H9 (cell line): ENCODE results near the gene TRIM67. TPM values are rescaled to one million over a fixed set of nuclear protein-coding genes. Genes with fewer than 3 reads are reported as not detected.

ENCODE experiments used
- DNase-seq: peaks from one replicate; pipeline ENCODE4 v3.0.0-alpha.2; 2017
- H2AFZ ChIP-seq: one replicate; pipeline ENCODE4 v1.6.1; 2013; ENCODE audit warnings: mild to moderate bottlenecking, low read length, control low read depth, moderate library complexity
- H2AK5ac ChIP-seq: 2 replicates; pipeline ENCODE4 v1.6.1; 2013; ENCODE audit warnings: low read length, control low read depth, mixed read lengths; ENCODE audit not compliant: insufficient read length
- H2BK120ac ChIP-seq: one replicate; pipeline ENCODE4 v1.6.1; 2013; ENCODE audit warnings: low read depth, mild to moderate bottlenecking, low read length, control low read depth, inconsistent platforms; ENCODE audit not compliant: poor library complexity, severe bottlenecking
- H2BK12ac ChIP-seq: 2 replicates; pipeline ENCODE4 v1.6.1; 2013; ENCODE audit warnings: low read length, control low read depth, mixed read lengths, low read depth; ENCODE audit not compliant: insufficient read length
- H2BK15ac ChIP-seq: 2 replicates; pipeline ENCODE4 v1.6.1; 2013; ENCODE audit warnings: low read depth, low read length, control low read depth
- H2BK20ac ChIP-seq: one replicate; pipeline ENCODE4 v1.6.1; 2013; ENCODE audit warnings: low read depth, mild to moderate bottlenecking, low read length, control low read depth, inconsistent platforms; ENCODE audit not compliant: poor library complexity, severe bottlenecking
- H2BK5ac ChIP-seq: 2 replicates; pipeline ENCODE4 v1.6.1; 2013; ENCODE audit warnings: low read length, control low read depth, mixed read lengths; ENCODE audit not compliant: insufficient read length
- H3K14ac ChIP-seq: 2 replicates; pipeline ENCODE4 v1.6.1; 2013; ENCODE audit warnings: low read length, control low read depth; ENCODE audit not compliant: insufficient read depth
- H3K18ac ChIP-seq: 2 replicates; pipeline ENCODE4 v1.6.1; 2013; ENCODE audit warnings: low read depth, mild to moderate bottlenecking, mixed read lengths, low read length, control low read depth; ENCODE audit not compliant: insufficient read length
- H3K23ac ChIP-seq: 2 replicates; pipeline ENCODE4 v1.6.1; 2013; ENCODE audit warnings: low read length, control low read depth, mixed read lengths, low read depth; ENCODE audit not compliant: insufficient read length
- H3K23me2 ChIP-seq: 2 replicates; pipeline ENCODE4 v1.6.1; 2013; ENCODE audit warnings: low read depth, mild to moderate bottlenecking, mixed read lengths, low read length, control low read depth; ENCODE audit not compliant: insufficient read length, poor library complexity, severe bottlenecking
- H3K27ac ChIP-seq: 2 replicates; pipeline ENCODE4 v1.5.1; 2013; ENCODE audit warnings: low read length, control low read depth, mixed read lengths, low read depth; ENCODE audit not compliant: insufficient read length
- H3K27me3 ChIP-seq: 2 replicates; pipeline ENCODE4 v1.6.1; 2013; ENCODE audit warnings: low read length, control low read depth, inconsistent platforms; ENCODE audit not compliant: insufficient read depth
- H3K4ac ChIP-seq: 2 replicates; pipeline ENCODE4 v1.6.1; 2013; ENCODE audit warnings: low read depth, mild to moderate bottlenecking, control low read depth, inconsistent platforms, low read length, moderate library complexity
- H3K4me1 ChIP-seq: 2 replicates; pipeline ENCODE4 v1.6.1; 2013; ENCODE audit warnings: low read length, control low read depth, inconsistent platforms; ENCODE audit not compliant: insufficient read depth
- H3K4me2 ChIP-seq: 2 replicates; pipeline ENCODE4 v1.6.1; 2013; ENCODE audit warnings: low read length, control low read depth, mixed read lengths; ENCODE audit not compliant: insufficient read length, insufficient read depth
- H3K56ac ChIP-seq: 2 replicates; pipeline ENCODE4 v1.6.1; 2013; ENCODE audit warnings: low read depth, mild to moderate bottlenecking, mixed read lengths, low read length, control low read depth; ENCODE audit not compliant: insufficient read length
- H3K79me1 ChIP-seq: 2 replicates; pipeline ENCODE4 v1.6.1; 2013; ENCODE audit warnings: low read depth, mild to moderate bottlenecking, moderate library complexity, low read length, control low read depth, inconsistent platforms; ENCODE audit not compliant: insufficient read depth, poor library complexity, severe bottlenecking
- H3K79me2 ChIP-seq: 2 replicates; pipeline ENCODE4 v1.6.1; 2013; ENCODE audit warnings: low read length, control low read depth, inconsistent platforms; ENCODE audit not compliant: insufficient read depth
- H3K9ac ChIP-seq: 2 replicates; pipeline ENCODE4 v1.6.1; 2013; ENCODE audit warnings: low read length, control low read depth, mixed read lengths; ENCODE audit not compliant: insufficient read length; ENCODE audit errors: extremely low read depth
- H3K9me3 ChIP-seq: one replicate; pipeline ENCODE4 v1.6.1; 2013; ENCODE audit warnings: low read depth, low read length, inconsistent platforms; ENCODE audit not compliant: control insufficient read depth
- H3T11ph ChIP-seq: one replicate; pipeline ENCODE4 v1.6.1; 2013; ENCODE audit warnings: mild to moderate bottlenecking, low read length, control low read depth, inconsistent platforms
- H4K20me1 ChIP-seq: one replicate; pipeline ENCODE4 v1.6.1; 2013; ENCODE audit not compliant: control insufficient read depth, insufficient read length, insufficient read depth
- H4K5ac ChIP-seq: 2 replicates; pipeline ENCODE4 v1.6.1; 2013; ENCODE audit warnings: low read depth, mild to moderate bottlenecking, mixed read lengths, low read length, control low read depth; ENCODE audit not compliant: insufficient read length
- H4K8ac ChIP-seq: replicated peaks from 2 replicates; pipeline ENCODE4 v1.6.1; 2013; ENCODE audit warnings: low read length, control low read depth, mixed read lengths, low read depth; ENCODE audit not compliant: insufficient read length
- H4K91ac ChIP-seq: 2 replicates; pipeline ENCODE4 v1.6.1; 2013; ENCODE audit warnings: low read depth, mild to moderate bottlenecking, moderate library complexity, mixed read lengths, low read length, control low read depth; ENCODE audit not compliant: insufficient read length
- H3K27ac Mint-ChIP-seq, 3 experiments: 2 replicates in 2 of 3; 3 replicates in 1 of 3; pipeline ENCODE4 v1.8.0; 2020 to 2021; ENCODE audit warnings: mixed read lengths in 3 of 3, mild to moderate bottlenecking in 1 of 3, moderate library complexity in 1 of 3
- H3K27me3 Mint-ChIP-seq: 2 replicates; pipeline ENCODE4 v1.8.0; 2021; ENCODE audit warnings: low read depth, mild to moderate bottlenecking, moderate library complexity, mixed read lengths
- H3K36me3 Mint-ChIP-seq, 3 experiments: 2 replicates in 2 of 3; 3 replicates in 1 of 3; pipeline ENCODE4 v1.8.0; 2020 to 2021; ENCODE audit warnings: low read depth in 3 of 3, mixed read lengths in 3 of 3; ENCODE audit not compliant: insufficient read depth in 1 of 3
- H3K4me1 Mint-ChIP-seq, 2 experiments: 2 replicates each; pipeline ENCODE4 v1.8.0; 2020; ENCODE audit warnings: mixed read lengths in 2 of 2
- H3K4me3 Mint-ChIP-seq, 2 experiments: 2 replicates in 1 of 2; 3 replicates in 1 of 2; pipeline ENCODE4 v1.8.0; 2020 to 2021; ENCODE audit warnings: mild to moderate bottlenecking in 2 of 2, mixed read lengths in 2 of 2, moderate library complexity in 1 of 2
- H3K9me3 Mint-ChIP-seq, 2 experiments: 2 replicates in 1 of 2; 3 replicates in 1 of 2; pipeline ENCODE4 v1.8.0; 2020; ENCODE audit warnings: mild to moderate bottlenecking in 2 of 2, mixed read lengths in 2 of 2, moderate library complexity in 1 of 2
- WGBS: extraction: QIAGEN DNeasy Blood & Tissue Kit; methylation state at CpG from one replicate; pipeline ENCODE4 v1.1.7; 2013; ENCODE audit warnings: missing lambda C conversion rate, low lambda C conversion rate, mixed read lengths; ENCODE audit not compliant: insufficient read length; ENCODE audit errors: extremely low coverage; 5-methylcytosine and 5-hydroxymethylcytosine counted together
- total RNA-seq: library from RNA; stranded (reverse); gene quantifications from 2 replicates; pipeline ENCODE4 v1.2.1, GENCODE V29; 2021
- TF ChIP-seq, protein P1 (sequence below): fragments of 200-600 bp; sonication (generic); conservative IDR thresholded peaks from 3 replicates; pipeline ENCODE4 v1.8.0; 2021; ENCODE audit warnings: antibody characterized with exemption, mild to moderate bottlenecking

Gene TRIM67
- total RNA-seq, 1 experiment from 2014 or later: not detected

DNA sequence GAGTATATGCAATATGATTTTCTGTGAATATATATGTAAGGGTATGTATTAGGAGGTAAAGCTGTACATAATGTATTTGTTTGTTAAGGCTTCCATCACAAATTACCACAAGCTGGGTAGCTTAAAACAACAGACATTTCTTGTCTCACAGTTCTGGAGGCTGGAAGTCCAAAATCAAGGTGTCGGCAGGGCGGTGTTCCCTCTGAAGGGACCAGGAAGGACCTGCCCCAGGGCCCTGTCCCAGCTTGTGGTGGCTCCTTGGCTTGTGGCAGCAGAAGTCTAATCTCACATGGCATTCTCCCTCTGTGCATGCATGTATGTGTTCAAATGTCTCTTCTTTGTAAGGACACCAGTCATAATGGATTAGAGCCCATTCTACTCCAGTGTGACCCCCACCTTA, 17.1 kb downstream of the TRIM67 start:
- H3K9ac ChIP-seq: no peak overlapping the region
- Mint-ChIP-seq H3K27ac (no peak overlapping the region), H3K4me1 (peaks cover 7 to 27% of the 10 kb centered on the region in 2 experiments)

More for the DNA sequence above, 17.1 kb downstream of the TRIM67 start:
- H2AFZ ChIP-seq: no peak overlapping the region
- WGBS: no CpG with 5 or more reads among the region's 2 CpGs
- no peaks in the 10 kb centered on the region for H3K79me2 ChIP-seq
- no peak overlapping the region for H4K91ac ChIP-seq
- no peak overlapping the region for H3K56ac ChIP-seq
- H3K4ac ChIP-seq: no peak overlapping the region
- no peaks in the 10 kb centered on the region for H3K4me1 ChIP-seq
- no peak overlapping the region for H4K8ac ChIP-seq
- no peak overlapping the region for H2BK120ac ChIP-seq
- H2BK20ac ChIP-seq: no peak overlapping the region
- no peak for DNase-seq
- Mint-ChIP-seq H3K27me3 (peaks cover 93% of the 10 kb centered on the region), H3K36me3 (no peaks in the 10 kb centered on the region), H3K4me3 (no peak overlapping the region), H3K9me3 (peaks cover 5 to 13% of the 10 kb centered on the region in 2 experiments; a peak in 3 of 5 replicates)
- H3K23ac ChIP-seq: no peak overlapping the region
- H3K27me3 ChIP-seq: peaks cover 2% of the 10 kb centered on the region; the same call in 1 of the 2 replicates
- H2AK5ac ChIP-seq: no peak overlapping the region
- H4K20me1 ChIP-seq: no peaks in the 10 kb centered on the region
- H3K9me3 ChIP-seq: no peaks in the 10 kb centered on the region
- no peaks in the 10 kb centered on the region for H3K79me1 ChIP-seq
- no peak overlapping the region for H3K27ac ChIP-seq
- no peaks in the 10 kb centered on the region for H3K23me2 ChIP-seq
- TF ChIP-seq, protein P1, sequence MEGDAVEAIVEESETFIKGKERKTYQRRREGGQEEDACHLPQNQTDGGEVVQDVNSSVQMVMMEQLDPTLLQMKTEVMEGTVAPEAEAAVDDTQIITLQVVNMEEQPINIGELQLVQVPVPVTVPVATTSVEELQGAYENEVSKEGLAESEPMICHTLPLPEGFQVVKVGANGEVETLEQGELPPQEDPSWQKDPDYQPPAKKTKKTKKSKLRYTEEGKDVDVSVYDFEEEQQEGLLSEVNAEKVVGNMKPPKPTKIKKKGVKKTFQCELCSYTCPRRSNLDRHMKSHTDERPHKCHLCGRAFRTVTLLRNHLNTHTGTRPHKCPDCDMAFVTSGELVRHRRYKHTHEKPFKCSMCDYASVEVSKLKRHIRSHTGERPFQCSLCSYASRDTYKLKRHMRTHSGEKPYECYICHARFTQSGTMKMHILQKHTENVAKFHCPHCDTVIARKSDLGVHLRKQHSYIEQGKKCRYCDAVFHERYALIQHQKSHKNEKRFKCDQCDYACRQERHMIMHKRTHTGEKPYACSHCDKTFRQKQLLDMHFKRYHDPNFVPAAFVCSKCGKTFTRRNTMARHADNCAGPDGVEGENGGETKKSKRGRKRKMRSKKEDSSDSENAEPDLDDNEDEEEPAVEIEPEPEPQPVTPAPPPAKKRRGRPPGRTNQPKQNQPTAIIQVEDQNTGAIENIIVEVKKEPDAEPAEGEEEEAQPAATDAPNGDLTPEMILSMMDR: no peak
- H4K5ac ChIP-seq: no peak overlapping the region
- H3K14ac ChIP-seq: no peak overlapping the region
- H3K4me2 ChIP-seq: no peak overlapping the region
- H3T11ph ChIP-seq: no peak overlapping the region
- H2BK5ac ChIP-seq: no peak overlapping the region
- H3K18ac ChIP-seq: no peak overlapping the region
- H2BK12ac ChIP-seq: no peak overlapping the region
- no peak overlapping the region for H2BK15ac ChIP-seq
